ENCODE measurements around the gene TBC1D17.

The TBC1D17 gene

GRCh38 chr19:49863935-49864320, 13.6 kb upstream of the TBC1D17 start:
- Histone ChIP-seq H3K9me2 (replicated peaks; ENCODE audit: control insufficient read depth, low read length) (no peaks in the 10 kb centered on the region), H3F3A (ENCODE audit: control insufficient read depth, insufficient read depth) (peaks cover 11% of the 10 kb centered on the region), H3K9me3 (ENCODE audit: control insufficient read depth, insufficient read depth, low read length) (no peaks in the 10 kb centered on the region), H3K27me3 (ENCODE audit: control insufficient read depth, low read length) (no peaks in the 10 kb centered on the region), H3K79me2 (ENCODE audit: control insufficient read depth, low read length) (peaks cover 43% of the 10 kb centered on the region), H4K20me1 (ENCODE audit: control insufficient read depth, insufficient read depth, low read depth, low read length) (0 out of 2 replicates have a peak, but pooled peaks cover 10% of the 10 kb centered on the region), H3K27ac (ENCODE audit: low read depth, low read length) (no peak overlapping the region), H3K36me3 (ENCODE audit: control insufficient read depth, low read length) (peaks cover 62% of the 10 kb centered on the region), H3K4me1 (ENCODE audit: control insufficient read depth, low read length) (peaks cover 34% of the 10 kb centered on the region), H3K4me2 (ENCODE audit: low read length) (no peak overlapping the region), H3K4me3 (ENCODE audit: low read length) (no peak overlapping the region)
- TF ChIP-seq CTCF (IDR thresholded peaks at IDR 0.05; ENCODE audit: low read depth, low read length, poor library complexity, severe bottlenecking) (no peak), EZH2phosphoT487 (IDR thresholded peaks at IDR 0.05; ENCODE audit: borderline replicate concordance, low read length) (no peak)

GRCh38 chr19:49864890-49865289, 12.6 kb upstream of the TBC1D17 start:
- Histone ChIP-seq H3K4me3 (ENCODE audit: low read length) (peak overlapping the region; percentile 89; the same call in 1 of the 2 replicates), H3K27ac (ENCODE audit: low read depth, low read length) (no peak overlapping the region), H3F3A (ENCODE audit: control insufficient read depth, insufficient read depth) (peaks cover 11% of the 10 kb centered on the region), H3K4me2 (ENCODE audit: low read length) (peak overlapping the region; percentile 98; the same call in 1 of the 2 replicates), H3K36me3 (ENCODE audit: control insufficient read depth, low read length) (peaks cover 55% of the 10 kb centered on the region), H3K9me2 (replicated peaks; ENCODE audit: control insufficient read depth, low read length) (no peaks in the 10 kb centered on the region), H3K9me3 (ENCODE audit: control insufficient read depth, insufficient read depth, low read length) (no peaks in the 10 kb centered on the region), H4K20me1 (ENCODE audit: control insufficient read depth, insufficient read depth, low read depth, low read length) (0 out of 2 replicates have a peak, but pooled peaks cover 10% of the 10 kb centered on the region), H3K4me1 (ENCODE audit: control insufficient read depth, low read length) (peaks cover 37% of the 10 kb centered on the region), H3K27me3 (ENCODE audit: control insufficient read depth, low read length) (no peaks in the 10 kb centered on the region), H3K79me2 (ENCODE audit: control insufficient read depth, low read length) (peaks cover 43% of the 10 kb centered on the region)
- TF ChIP-seq CTCF (IDR thresholded peaks at IDR 0.05; ENCODE audit: low read depth, low read length, poor library complexity, severe bottlenecking) (no peak), EZH2phosphoT487 (IDR thresholded peaks at IDR 0.05; ENCODE audit: borderline replicate concordance, low read length) (no peak)

DNA sequence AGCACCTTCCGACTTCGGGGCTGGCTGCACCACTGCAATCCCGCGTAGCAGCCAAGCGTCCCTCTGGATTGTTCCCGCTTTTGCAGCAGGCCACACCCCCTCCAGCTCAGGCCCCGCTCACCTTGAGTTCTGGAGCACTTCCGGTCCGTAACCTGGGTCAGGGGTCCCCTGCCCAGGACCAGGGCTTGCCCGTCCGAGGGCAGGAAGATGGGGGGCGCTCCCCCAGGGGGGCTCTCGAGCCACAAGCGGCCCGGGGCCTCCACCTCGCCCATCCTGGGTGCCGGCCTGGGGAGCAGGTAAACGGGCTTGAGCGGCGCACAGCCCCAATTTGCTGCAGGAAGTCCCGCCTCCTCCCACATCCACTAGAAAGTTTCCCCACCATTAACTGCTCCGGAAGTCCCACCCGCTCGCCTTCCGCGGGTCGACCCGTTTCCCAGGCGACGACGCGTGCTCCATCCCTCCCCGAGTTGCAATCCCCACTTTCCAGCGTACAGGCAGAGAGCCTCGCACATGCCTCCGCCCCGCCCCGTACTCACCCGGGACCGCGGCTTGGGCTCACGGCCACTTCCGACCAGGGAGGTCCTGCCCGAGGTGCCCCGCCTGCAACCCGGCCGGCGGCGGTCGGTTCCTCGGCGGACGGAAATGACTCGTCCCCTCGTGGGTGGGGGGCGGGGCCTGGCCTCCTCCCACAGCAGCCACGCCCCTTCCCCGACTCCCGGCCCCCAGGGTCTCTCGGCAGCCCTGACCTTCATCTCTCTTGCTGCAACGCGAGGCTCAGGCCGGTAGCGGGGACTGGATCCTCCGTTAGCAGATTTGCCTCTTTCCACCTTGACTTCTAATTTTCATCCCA, 10.3 kb upstream of the TBC1D17 start, which contains the start of gene PNKP:
Gene PNKP (minus strand): TSS at position 644 of the 850 bp plus-strand sequence. CDS start 372 bp downstream, at position 272.
- Histone ChIP-seq H3K9me3 (ENCODE audit: control insufficient read depth, insufficient read depth, low read length) (no peaks in the 10 kb centered on the region), H3K4me3 (ENCODE audit: low read length) (peak within 1 kb of the TSS; percentile 89), H4K20me1 (ENCODE audit: control insufficient read depth, insufficient read depth, low read depth, low read length) (0 out of 2 replicates have a peak, but pooled peaks cover 10% of the 10 kb centered on the region), H3K79me2 (ENCODE audit: control insufficient read depth, low read length) (peaks cover 53% of the 10 kb centered on the region), H3K4me1 (ENCODE audit: control insufficient read depth, low read length) (peaks cover 48% of the 10 kb centered on the region), H3K27me3 (ENCODE audit: control insufficient read depth, low read length) (no peaks in the 10 kb centered on the region), H3F3A (ENCODE audit: control insufficient read depth, insufficient read depth) (peaks cover 11% of the 10 kb centered on the region), H3K27ac (ENCODE audit: low read depth, low read length) (peak within 1 kb of the TSS; percentile 91), H3K36me3 (ENCODE audit: control insufficient read depth, low read length) (peaks cover 41% of the 10 kb centered on the region), H3K9me2 (replicated peaks; ENCODE audit: control insufficient read depth, low read length) (no peaks in the 10 kb centered on the region), H3K4me2 (ENCODE audit: low read length) (peak within 1 kb of the TSS; percentile 98)
- TF ChIP-seq EZH2phosphoT487 (IDR thresholded peaks at IDR 0.05; ENCODE audit: borderline replicate concordance, low read length) (no peak), CTCF (IDR thresholded peaks at IDR 0.05; ENCODE audit: low read depth, low read length, poor library complexity, severe bottlenecking) (peak; percentile 27)
